WTC11 (cell line): Measurements from ENCODE around the gene RELT. TPM values are rescaled to one million over a fixed set of nuclear protein-coding genes. Genes with fewer than 3 reads are reported as not detected.

Experiments
- ATAC-seq: fragments of 200-7000 bp; cut with Tn5 transposase; 2 replicates; pipeline ENCODE4 v1.10.0; 2021; ENCODE audit warnings: mild to moderate bottlenecking, moderate library complexity
- CTCF ChIA-PET: fragments of 300-600 bp; sonication (Branson Sonifier 250); formaldehyde crosslinking; loops from one replicate; lab custom pipeline; 2021; ENCODE audit warnings: antibody characterized with exemption; lab: Charles Lee
- POLR2A ChIA-PET: fragments of 350-600 bp; sonication (Branson Sonifier 250); formaldehyde crosslinking; loops from one replicate; lab custom pipeline; 2021; ENCODE audit warnings: antibody characterized with exemption; lab: Charles Lee
- DNase-seq: peaks from one replicate; pipeline ENCODE4 v3.0.0; 2021; ENCODE audit warnings: low spot score
- H3K27ac Mint-ChIP-seq: 2 replicates; pipeline ENCODE4 v1.8.0; 2021; ENCODE audit warnings: mixed read lengths
- H3K27me3 Mint-ChIP-seq: 2 replicates; pipeline ENCODE4 v1.8.0; 2021; ENCODE audit warnings: low read depth, mild to moderate bottlenecking, moderate library complexity, mixed read lengths
- H3K36me3 Mint-ChIP-seq: 2 replicates; pipeline ENCODE4 v1.8.0; 2021; ENCODE audit warnings: mixed read lengths
- H3K4me1 Mint-ChIP-seq: 2 replicates; pipeline ENCODE4 v1.8.0; 2022; ENCODE audit warnings: mixed read lengths
- H3K4me3 Mint-ChIP-seq: 2 replicates; pipeline ENCODE4 v1.8.0; 2021; ENCODE audit warnings: mild to moderate bottlenecking, moderate library complexity, mixed read lengths
- H3K9me3 Mint-ChIP-seq: 2 replicates; pipeline ENCODE4 v1.8.0; 2021; ENCODE audit warnings: mixed read lengths
- AR ChIP-seq: fragments of 250-450 bp; sonication (Bioruptor Pico); IDR thresholded peaks from 2 replicates; pipeline ENCODE4 v1.9.0; 2021; ENCODE audit warnings: mild to moderate bottlenecking
- E2F1 ChIP-seq: sonication (generic); formaldehyde crosslinking; IDR thresholded peaks from 2 replicates; pipeline ENCODE4 v1.8.0; 2022; ENCODE audit warnings: mild to moderate bottlenecking, missing genetic modification reagents
- EMX1 ChIP-seq: fragments of 250-450 bp; sonication (Bioruptor Pico); IDR thresholded peaks from 2 replicates; pipeline ENCODE4 v1.8.0; 2021; ENCODE audit warnings: mild to moderate bottlenecking
- ESRRA ChIP-seq: sonication (generic); formaldehyde crosslinking; IDR thresholded peaks from 2 replicates; pipeline ENCODE4 v1.8.1; 2022; ENCODE audit warnings: mild to moderate bottlenecking, missing genetic modification reagents, borderline replicate concordance
- ETV6 ChIP-seq: sonication (generic); formaldehyde crosslinking; IDR thresholded peaks from 2 replicates; pipeline ENCODE4 v1.8.1; 2022; ENCODE audit warnings: mild to moderate bottlenecking, missing genetic modification reagents
- FOXK1 ChIP-seq: sonication (generic); formaldehyde crosslinking; IDR thresholded peaks from 2 replicates; pipeline ENCODE4 v1.8.0; 2022; ENCODE audit warnings: mild to moderate bottlenecking, moderate library complexity, missing genetic modification reagents
- FOXP1 ChIP-seq: sonication (generic); formaldehyde crosslinking; IDR thresholded peaks from 2 replicates; pipeline ENCODE4 v1.8.0; 2022; ENCODE audit warnings: missing genetic modification reagents, mild to moderate bottlenecking, moderate library complexity, borderline replicate concordance
- GABPB1 ChIP-seq: sonication (generic); formaldehyde crosslinking; IDR thresholded peaks from 2 replicates; pipeline ENCODE4 v1.8.1; 2023; ENCODE audit warnings: mild to moderate bottlenecking, missing genetic modification reagents
- GTF2I ChIP-seq: fragments of 250-450 bp; sonication (Bioruptor Pico); conservative IDR thresholded peaks from 2 replicates; pipeline ENCODE4 v1.4.0; 2021; ENCODE audit warnings: mild to moderate bottlenecking
- NR2C2 ChIP-seq: sonication (generic); formaldehyde crosslinking; IDR thresholded peaks from 2 replicates; pipeline ENCODE4 v1.8.0; 2022; ENCODE audit warnings: mild to moderate bottlenecking, missing genetic modification reagents
- ZNF138 ChIP-seq: sonication (generic); formaldehyde crosslinking; conservative IDR thresholded peaks from 2 replicates; pipeline ENCODE4 v1.8.1; 2022; ENCODE audit warnings: mild to moderate bottlenecking, moderate library complexity, missing genetic modification reagents
- ZNF416 ChIP-seq: fragments of 250-450 bp; sonication (Bioruptor Pico); IDR thresholded peaks from 2 replicates; pipeline ENCODE4 v1.9.0; 2021; ENCODE audit warnings: mild to moderate bottlenecking, inconsistent platforms
- ZNF671 ChIP-seq: fragments of 250-450 bp; sonication (Bioruptor Pico); IDR thresholded peaks from 2 replicates; pipeline ENCODE4 v1.8.0; 2021; ENCODE audit warnings: mild to moderate bottlenecking
- total RNA-seq: library from RNA; stranded (reverse); gene quantifications from 3 replicates; pipeline ENCODE4 v1.2.3, GENCODE V29; 2021
- TF ChIP-seq, protein P1 (sequence below): sonication (generic); formaldehyde crosslinking; IDR thresholded peaks from 2 replicates; pipeline ENCODE4 v1.8.1; 2022; ENCODE audit warnings: low read depth, mild to moderate bottlenecking, moderate library complexity, missing genetic modification reagents, borderline replicate concordance
- TF ChIP-seq, protein P2 (sequence below): fragments of 250-450 bp; sonication (Bioruptor Pico); conservative IDR thresholded peaks from 2 replicates; pipeline ENCODE4 v1.9.0; 2021; ENCODE audit warnings: mild to moderate bottlenecking

Gene RELT
- total RNA-seq, 1 experiment from 2014 or later, result 6.7 TPM

- TF ChIP-seq, protein P1, sequence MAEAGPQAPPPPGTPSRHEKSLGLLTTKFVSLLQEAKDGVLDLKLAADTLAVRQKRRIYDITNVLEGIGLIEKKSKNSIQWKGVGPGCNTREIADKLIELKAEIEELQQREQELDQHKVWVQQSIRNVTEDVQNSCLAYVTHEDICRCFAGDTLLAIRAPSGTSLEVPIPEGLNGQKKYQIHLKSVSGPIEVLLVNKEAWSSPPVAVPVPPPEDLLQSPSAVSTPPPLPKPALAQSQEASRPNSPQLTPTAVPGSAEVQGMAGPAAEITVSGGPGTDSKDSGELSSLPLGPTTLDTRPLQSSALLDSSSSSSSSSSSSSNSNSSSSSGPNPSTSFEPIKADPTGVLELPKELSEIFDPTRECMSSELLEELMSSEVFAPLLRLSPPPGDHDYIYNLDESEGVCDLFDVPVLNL, result no peak
Measured at GRCh38 chr11:73343076-73343873, 32.9 kb upstream of the RELT start (continued).

- ChIA-PET POLR2A (interaction anchor here (0.9 kb wide), 1 partner anchor 16 kb away, joined by 3 read pairs; no protein-coding TSS in a partner anchor), CTCF (interaction anchor here (1.1 to 2.1 kb wide), 3 partner anchors 9 to 50 kb away, joined by 4 to 10 read pairs (median 5); no protein-coding TSS in a partner anchor)
- no peak for ATAC-seq
- Mint-ChIP-seq H3K36me3 (no peaks in the 10 kb centered on the region), H3K27me3 (peaks cover 33% of the 10 kb centered on the region), H3K9me3 (no peaks in the 10 kb centered on the region), H3K4me3 (no peak overlapping the region), H3K4me1 (peaks cover 18% of the 10 kb centered on the region), H3K27ac (no peak overlapping the region)
- no peak for TF ChIP-seq FOXK1 (CRISPR knock-in tag)
- no peak for TF ChIP-seq E2F1 (CRISPR knock-in tag)
- TF ChIP-seq, protein P2, sequence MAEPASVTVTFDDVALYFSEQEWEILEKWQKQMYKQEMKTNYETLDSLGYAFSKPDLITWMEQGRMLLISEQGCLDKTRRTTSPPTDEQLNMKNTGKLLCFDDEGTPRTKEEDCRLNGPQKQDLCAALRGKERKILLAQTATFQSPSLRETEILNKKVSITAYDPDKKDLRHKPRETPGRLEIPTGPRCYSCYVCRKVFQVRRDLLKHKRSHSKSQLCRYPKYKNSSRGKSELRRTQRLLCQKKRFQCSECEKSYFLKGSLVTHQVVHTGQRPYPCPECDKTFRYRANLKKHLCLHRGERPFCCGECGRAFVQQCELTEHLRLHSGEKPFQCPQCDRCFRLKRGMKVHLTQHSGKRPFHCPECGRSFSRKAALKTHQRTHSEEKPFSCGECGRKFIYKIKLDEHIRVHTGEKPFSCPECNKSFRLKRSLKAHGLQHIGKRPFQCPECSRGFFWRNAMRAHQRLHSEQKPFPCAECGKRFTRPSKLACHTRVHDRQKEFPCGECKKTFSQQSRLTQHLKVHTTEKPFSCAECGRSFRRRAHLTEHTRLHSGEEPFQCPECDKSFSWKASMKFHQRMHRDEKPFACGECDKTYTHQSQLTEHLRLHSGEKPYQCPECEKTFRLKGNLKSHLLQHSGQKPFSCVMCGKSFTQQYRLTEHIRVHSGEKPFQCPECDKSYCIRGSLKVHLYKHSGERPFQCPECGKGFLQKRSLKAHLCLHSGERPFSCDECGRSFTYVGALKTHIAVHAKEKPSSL (CRISPR knock-in tag), result no peak
- no peak for TF ChIP-seq ETV6 (CRISPR knock-in tag)
- no peak for TF ChIP-seq ZNF671 (CRISPR knock-in tag)
- TF ChIP-seq, protein P1, result no peak
- TF ChIP-seq ZNF138, result no peak
- no peak for TF ChIP-seq ESRRA (CRISPR knock-in tag)
- TF ChIP-seq EMX1 (CRISPR knock-in tag), result no peak
- TF ChIP-seq AR (CRISPR knock-in tag), result no peak
- TF ChIP-seq FOXP1 (CRISPR knock-in tag), result no peak
- TF ChIP-seq ZNF416 (CRISPR knock-in tag), result no peak
- no peak for TF ChIP-seq GABPB1 (CRISPR knock-in tag)
- no peak for TF ChIP-seq GTF2I (CRISPR knock-in tag)
- TF ChIP-seq NR2C2, result no peak
- DNase-seq, result peak; percentile 7
Measured at GRCh38 chr11:73344191-73344607, 32.0 kb upstream of the RELT start.
